Stimulated activated memory B cell treated with anti-CD40 and anti-IgM and Interleukin-4, amounts not matched to agents 10 μg/mL and 1 μg/mL and 100 μg/mL, for 72 hours (primary cell): ENCODE results near the gene UBE2O.

ENCODE experiments used
- ATAC-seq: fragments of 150-1000 bp; cut with Tn5 transposase; 2 replicates; pipeline ENCODE4 v1.10.0; 2021
- H3K27ac Mint-ChIP-seq: one replicate; pipeline ENCODE4 v1.8.0; 2022; ENCODE audit warnings: mild to moderate bottlenecking, mixed read lengths
- H3K27me3 Mint-ChIP-seq: one replicate; pipeline ENCODE4 v1.8.0; 2022; ENCODE audit warnings: mixed read lengths
- H3K36me3 Mint-ChIP-seq: one replicate; pipeline ENCODE4 v1.8.0; 2022; ENCODE audit warnings: mixed read lengths
- H3K4me1 Mint-ChIP-seq: one replicate; pipeline ENCODE4 v1.8.0; 2022; ENCODE audit warnings: mixed read lengths
- H3K4me3 Mint-ChIP-seq: one replicate; pipeline ENCODE4 v1.8.0; 2022; ENCODE audit warnings: mild to moderate bottlenecking, moderate library complexity, mixed read lengths
- H3K9me3 Mint-ChIP-seq: one replicate; pipeline ENCODE4 v1.8.0; 2022; ENCODE audit warnings: mixed read lengths

The UBE2O gene

GRCh38 chr17:76492123-76492988, 39.4 kb upstream of the UBE2O start:
- Mint-ChIP-seq H3K4me1 (peaks cover 91% of the 10 kb centered on the region), H3K9me3 (no peaks in the 10 kb centered on the region), H3K27ac (peak overlapping the region; percentile 96), H3K27me3 (no peaks in the 10 kb centered on the region), H3K36me3 (peaks cover 8% of the 10 kb centered on the region), H3K4me3 (peak overlapping the region; percentile 76)
- peak; percentile 76 for ATAC-seq

- Mint-ChIP-seq H3K27me3 (no peaks in the 10 kb centered on the region), H3K27ac (peak overlapping the region; percentile 96), H3K9me3 (no peaks in the 10 kb centered on the region), H3K36me3 (peaks cover 9% of the 10 kb centered on the region), H3K4me3 (peak overlapping the region; percentile 76), H3K4me1 (peaks cover 85% of the 10 kb centered on the region)
- peak; percentile 25 for ATAC-seq
These were observed 38.5 kb upstream of the UBE2O start for GRCh38 chr17:76491271-76492122.

GRCh38 chr17:76490112-76490710, 37.3 kb upstream of the UBE2O start:
- no peaks in the 10 kb centered on the region for H3K27me3 Mint-ChIP-seq
- no peaks in the 10 kb centered on the region for H3K9me3 Mint-ChIP-seq
- no peak for ATAC-seq
- H3K4me1 Mint-ChIP-seq, result peaks cover 81% of the 10 kb centered on the region
- peak overlapping the region; percentile 30 for H3K4me3 Mint-ChIP-seq
- peaks cover 16% of the 10 kb centered on the region for H3K36me3 Mint-ChIP-seq
- peak overlapping the region; percentile 96 for H3K27ac Mint-ChIP-seq

GRCh38 chr17:76487451-76488192, 34.7 kb upstream of the UBE2O start:
- no peaks in the 10 kb centered on the region for H3K9me3 Mint-ChIP-seq
- peaks cover 29% of the 10 kb centered on the region for H3K36me3 Mint-ChIP-seq
- H3K27me3 Mint-ChIP-seq, result no peaks in the 10 kb centered on the region
- ATAC-seq, result no peak
- peaks cover 80% of the 10 kb centered on the region for H3K4me1 Mint-ChIP-seq
- no peak overlapping the region for H3K4me3 Mint-ChIP-seq
- no peak overlapping the region for H3K27ac Mint-ChIP-seq

- peaks cover 80% of the 10 kb centered on the region for H3K4me1 Mint-ChIP-seq
- H3K9me3 Mint-ChIP-seq, result no peaks in the 10 kb centered on the region
- no peak overlapping the region for H3K4me3 Mint-ChIP-seq
- ATAC-seq, result no peak
- no peaks in the 10 kb centered on the region for H3K27me3 Mint-ChIP-seq
- H3K27ac Mint-ChIP-seq, result peak overlapping the region; percentile 59
- H3K36me3 Mint-ChIP-seq, result peaks cover 38% of the 10 kb centered on the region
These were observed 32.6 kb upstream of the UBE2O start for GRCh38 chr17:76485569-76485968.

- peak overlapping the region; percentile 43 for H3K4me3 Mint-ChIP-seq
- peak overlapping the region; percentile 91 for H3K27ac Mint-ChIP-seq
- H3K27me3 Mint-ChIP-seq, result no peaks in the 10 kb centered on the region
These were observed 31.3 kb upstream of the UBE2O start for GRCh38 chr17:76484228-76484725.

GRCh38 chr17:76481071-76481655, 28.2 kb upstream of the UBE2O start:
- Mint-ChIP-seq H3K4me3 (peak overlapping the region; percentile 74), H3K36me3 (peaks cover 63% of the 10 kb centered on the region), H3K27me3 (no peaks in the 10 kb centered on the region), H3K9me3 (no peaks in the 10 kb centered on the region), H3K4me1 (peaks cover 73% of the 10 kb centered on the region), H3K27ac (peak overlapping the region; percentile 91)
- ATAC-seq, result peak; percentile 84

More at GRCh38 chr17:76484228-76484725, 31.3 kb upstream of the UBE2O start:
- Mint-ChIP-seq H3K9me3 (no peaks in the 10 kb centered on the region), H3K4me1 (peaks cover 76% of the 10 kb centered on the region), H3K36me3 (peaks cover 46% of the 10 kb centered on the region)
- ATAC-seq, result no peak

GRCh38 chr17:76480632-76481031, 27.7 kb upstream of the UBE2O start:
- Mint-ChIP-seq H3K36me3 (peaks cover 61% of the 10 kb centered on the region), H3K27me3 (no peaks in the 10 kb centered on the region), H3K27ac (peak overlapping the region; percentile 91), H3K4me1 (peaks cover 68% of the 10 kb centered on the region), H3K9me3 (no peaks in the 10 kb centered on the region), H3K4me3 (peak overlapping the region; percentile 74)
- ATAC-seq, result peak; percentile 32

- ATAC-seq, result no peak
- H3K4me1 Mint-ChIP-seq, result peaks cover 62% of the 10 kb centered on the region
- no peaks in the 10 kb centered on the region for H3K9me3 Mint-ChIP-seq
- H3K27ac Mint-ChIP-seq, result peak overlapping the region; percentile 91
- H3K4me3 Mint-ChIP-seq, result peak overlapping the region; percentile 42
- H3K36me3 Mint-ChIP-seq, result peaks cover 62% of the 10 kb centered on the region
- H3K27me3 Mint-ChIP-seq, result no peaks in the 10 kb centered on the region
These were observed 26.6 kb upstream of the UBE2O start for GRCh38 chr17:76479515-76480060.

GRCh38 chr17:76478730-76479514, 26.0 kb upstream of the UBE2O start:
- no peaks in the 10 kb centered on the region for H3K9me3 Mint-ChIP-seq
- no peak for ATAC-seq
- H3K4me3 Mint-ChIP-seq, result no peak overlapping the region
- peak overlapping the region; percentile 91 for H3K27ac Mint-ChIP-seq
- H3K4me1 Mint-ChIP-seq, result peaks cover 55% of the 10 kb centered on the region
- no peaks in the 10 kb centered on the region for H3K27me3 Mint-ChIP-seq
- H3K36me3 Mint-ChIP-seq, result peaks cover 56% of the 10 kb centered on the region

GRCh38 chr17:76478097-76478496, 25.1 kb upstream of the UBE2O start:
- no peaks in the 10 kb centered on the region for H3K9me3 Mint-ChIP-seq
- H3K27ac Mint-ChIP-seq, result peak overlapping the region; percentile 91
- peaks cover 51% of the 10 kb centered on the region for H3K4me1 Mint-ChIP-seq
- H3K36me3 Mint-ChIP-seq, result peaks cover 57% of the 10 kb centered on the region
- no peak overlapping the region for H3K4me3 Mint-ChIP-seq
- no peak for ATAC-seq
- H3K27me3 Mint-ChIP-seq, result no peaks in the 10 kb centered on the region

- H3K27me3 Mint-ChIP-seq, result no peaks in the 10 kb centered on the region
- peak overlapping the region; percentile 91 for H3K27ac Mint-ChIP-seq
- H3K4me1 Mint-ChIP-seq, result peaks cover 51% of the 10 kb centered on the region
- no peak for ATAC-seq
- H3K36me3 Mint-ChIP-seq, result peaks cover 62% of the 10 kb centered on the region
- H3K4me3 Mint-ChIP-seq, result no peak overlapping the region
- no peaks in the 10 kb centered on the region for H3K9me3 Mint-ChIP-seq
These were observed 24.6 kb upstream of the UBE2O start for GRCh38 chr17:76477576-76477975.

GRCh38 chr17:76476736-76477135, 23.8 kb upstream of the UBE2O start:
- H3K4me1 Mint-ChIP-seq, result peaks cover 51% of the 10 kb centered on the region
- no peaks in the 10 kb centered on the region for H3K9me3 Mint-ChIP-seq
- H3K4me3 Mint-ChIP-seq, result no peak overlapping the region
- no peaks in the 10 kb centered on the region for H3K27me3 Mint-ChIP-seq
- no peak for ATAC-seq
- peak overlapping the region; percentile 91 for H3K27ac Mint-ChIP-seq
- H3K36me3 Mint-ChIP-seq, result peaks cover 65% of the 10 kb centered on the region
